ENCODE measurements around the gene EPB41L5.
A peak's percentile ranks its signal among the peaks of the same experiment; 100 is the strongest.

Gene EPB41L5

GRCh38 chr2:120204945-120205670 lies 192.2 kb downstream of the EPB41L5 start:
- Mint-ChIP-seq H3K36me3 (no peaks in the 10 kb centered on the region), H3K4me1 (ENCODE audit: low read depth) (peaks cover 3% of the 10 kb centered on the region), H3K27me3 (no peaks in the 10 kb centered on the region), H3K4me3 (no peak overlapping the region), H3K27ac (no peak overlapping the region), H3K9me3 (ENCODE audit: low read depth) (no peaks in the 10 kb centered on the region)

GRCh38 chr2:120206022-120206581 lies 193.2 kb downstream of the EPB41L5 start:
- no peak overlapping the region for H3K4me3 Mint-ChIP-seq
- no peaks in the 10 kb centered on the region for H3K27me3 Mint-ChIP-seq
- H3K4me1 Mint-ChIP-seq (ENCODE audit: low read depth): peaks cover 3% of the 10 kb centered on the region
- H3K36me3 Mint-ChIP-seq: no peaks in the 10 kb centered on the region
- no peaks in the 10 kb centered on the region for H3K9me3 Mint-ChIP-seq (ENCODE audit: low read depth)
- H3K27ac Mint-ChIP-seq: no peak overlapping the region

GRCh38 chr2:120208381-120209353 lies 195.8 kb downstream of the EPB41L5 start:
- no peak overlapping the region for H3K27ac Mint-ChIP-seq
- H3K9me3 Mint-ChIP-seq (ENCODE audit: low read depth): no peaks in the 10 kb centered on the region
- H3K27me3 Mint-ChIP-seq: no peaks in the 10 kb centered on the region
- no peaks in the 10 kb centered on the region for H3K36me3 Mint-ChIP-seq
- H3K4me1 Mint-ChIP-seq (ENCODE audit: low read depth): peaks cover 3% of the 10 kb centered on the region
- no peak overlapping the region for H3K4me3 Mint-ChIP-seq

- H3K27ac Mint-ChIP-seq: no peak overlapping the region
- H3K36me3 Mint-ChIP-seq: no peaks in the 10 kb centered on the region
- no peaks in the 10 kb centered on the region for H3K9me3 Mint-ChIP-seq (ENCODE audit: low read depth)
- H3K4me1 Mint-ChIP-seq (ENCODE audit: low read depth): peaks cover 3% of the 10 kb centered on the region
- H3K4me3 Mint-ChIP-seq: no peak overlapping the region
- H3K27me3 Mint-ChIP-seq: no peaks in the 10 kb centered on the region
Measured at GRCh38 chr2:120209427-120210269, 196.8 kb downstream of the EPB41L5 start.

GRCh38 chr2:120210270-120210693 lies 197.4 kb downstream of the EPB41L5 start:
- H3K27ac Mint-ChIP-seq: no peak overlapping the region
- no peaks in the 10 kb centered on the region for H3K27me3 Mint-ChIP-seq
- no peaks in the 10 kb centered on the region for H3K36me3 Mint-ChIP-seq
- peaks cover 3% of the 10 kb centered on the region for H3K4me1 Mint-ChIP-seq (ENCODE audit: low read depth)
- H3K9me3 Mint-ChIP-seq (ENCODE audit: low read depth): no peaks in the 10 kb centered on the region
- no peak overlapping the region for H3K4me3 Mint-ChIP-seq

GRCh38 chr2:120218181-120218580 lies 205.3 kb downstream of the EPB41L5 start:
- Mint-ChIP-seq H3K36me3 (peaks cover 39% of the 10 kb centered on the region), H3K27ac (no peak overlapping the region), H3K27me3 (no peaks in the 10 kb centered on the region), H3K4me1 (ENCODE audit: low read depth) (peaks cover 28% of the 10 kb centered on the region), H3K4me3 (no peak overlapping the region), H3K9me3 (ENCODE audit: low read depth) (no peaks in the 10 kb centered on the region)

- H3K27ac Mint-ChIP-seq: no peak overlapping the region
- H3K27me3 Mint-ChIP-seq: no peaks in the 10 kb centered on the region
- no peaks in the 10 kb centered on the region for H3K9me3 Mint-ChIP-seq (ENCODE audit: low read depth)
- peaks cover 35% of the 10 kb centered on the region for H3K4me1 Mint-ChIP-seq (ENCODE audit: low read depth)
- H3K4me3 Mint-ChIP-seq: no peak overlapping the region
- H3K36me3 Mint-ChIP-seq: peaks cover 39% of the 10 kb centered on the region
Measured at GRCh38 chr2:120219291-120219690, 206.4 kb downstream of the EPB41L5 start.

GRCh38 chr2:120219766-120220165 lies 206.9 kb downstream of the EPB41L5 start:
- H3K4me3 Mint-ChIP-seq: no peak overlapping the region
- peaks cover 39% of the 10 kb centered on the region for H3K36me3 Mint-ChIP-seq
- peaks cover 39% of the 10 kb centered on the region for H3K4me1 Mint-ChIP-seq (ENCODE audit: low read depth)
- no peaks in the 10 kb centered on the region for H3K27me3 Mint-ChIP-seq
- no peak overlapping the region for H3K27ac Mint-ChIP-seq
- H3K9me3 Mint-ChIP-seq (ENCODE audit: low read depth): no peaks in the 10 kb centered on the region

GRCh38 chr2:120220756-120221155 lies 207.9 kb downstream of the EPB41L5 start:
- Mint-ChIP-seq H3K4me3 (peak overlapping the region; percentile 80), H3K27me3 (no peaks in the 10 kb centered on the region), H3K9me3 (ENCODE audit: low read depth) (no peaks in the 10 kb centered on the region), H3K36me3 (peaks cover 39% of the 10 kb centered on the region), H3K4me1 (ENCODE audit: low read depth) (peaks cover 40% of the 10 kb centered on the region), H3K27ac (peak overlapping the region; percentile 46)

- Mint-ChIP-seq H3K36me3 (peaks cover 34% of the 10 kb centered on the region), H3K27ac (peak overlapping the region; percentile 83), H3K4me3 (peak overlapping the region; percentile 80), H3K27me3 (no peaks in the 10 kb centered on the region), H3K9me3 (ENCODE audit: low read depth) (no peaks in the 10 kb centered on the region), H3K4me1 (ENCODE audit: low read depth) (peaks cover 45% of the 10 kb centered on the region)
Measured at GRCh38 chr2:120221616-120222015, 208.7 kb downstream of the EPB41L5 start.

GRCh38 chr2:120222186-120223033 lies 209.5 kb downstream of the EPB41L5 start:
- Mint-ChIP-seq H3K9me3 (ENCODE audit: low read depth) (no peaks in the 10 kb centered on the region), H3K27me3 (no peaks in the 10 kb centered on the region), H3K4me3 (peak overlapping the region; percentile 80), H3K27ac (peak overlapping the region; percentile 83), H3K36me3 (peaks cover 30% of the 10 kb centered on the region), H3K4me1 (ENCODE audit: low read depth) (peaks cover 50% of the 10 kb centered on the region)

GRCh38 chr2:120223034-120223912 lies 210.4 kb downstream of the EPB41L5 start, which contains the start of gene TMEM185B:
Gene TMEM185B (minus strand): TSS chr2:120223400. CDS start chr2:120222976, 424 bp downstream.
- Mint-ChIP-seq H3K4me1 (ENCODE audit: low read depth) (peaks cover 58% of the 10 kb centered on the region), H3K36me3 (peaks cover 25% of the 10 kb centered on the region), H3K27ac (peak within 1 kb of the TSS; percentile 83), H3K9me3 (ENCODE audit: low read depth) (no peaks in the 10 kb centered on the region), H3K27me3 (no peaks in the 10 kb centered on the region), H3K4me3 (peak within 1 kb of the TSS; percentile 81)

- H3K27me3 Mint-ChIP-seq: no peaks in the 10 kb centered on the region
- H3K27ac Mint-ChIP-seq: peak overlapping the region; percentile 83
- H3K4me3 Mint-ChIP-seq: peak overlapping the region; percentile 81
- peaks cover 68% of the 10 kb centered on the region for H3K4me1 Mint-ChIP-seq (ENCODE audit: low read depth)
- no peaks in the 10 kb centered on the region for H3K9me3 Mint-ChIP-seq (ENCODE audit: low read depth)
- H3K36me3 Mint-ChIP-seq: peaks cover 18% of the 10 kb centered on the region
Measured at GRCh38 chr2:120224256-120224655, 211.4 kb downstream of the EPB41L5 start.

All from activated naive CD8-positive, alpha-beta T cell (primary cell).